GM18511 (cell line): ENCODE measurements around the gene PCDHGA9.
A peak's percentile ranks its signal among the peaks of the same experiment; 100 is the strongest.
"Not testable (repeated sequence)": the region's sequence is repeated elsewhere in the genome, so short reads cannot be mapped to it uniquely, and the experiment has no call there.

Experiments
- ATAC-seq: cut with Tn5 transposase; IDR thresholded peaks from one replicate; pipeline ENCODE4 v1.9.1; 2021; ENCODE audit warnings: mild to moderate bottlenecking, moderate library complexity; ENCODE audit not compliant: unreplicated experiment

The PCDHGA9 gene

DNA sequence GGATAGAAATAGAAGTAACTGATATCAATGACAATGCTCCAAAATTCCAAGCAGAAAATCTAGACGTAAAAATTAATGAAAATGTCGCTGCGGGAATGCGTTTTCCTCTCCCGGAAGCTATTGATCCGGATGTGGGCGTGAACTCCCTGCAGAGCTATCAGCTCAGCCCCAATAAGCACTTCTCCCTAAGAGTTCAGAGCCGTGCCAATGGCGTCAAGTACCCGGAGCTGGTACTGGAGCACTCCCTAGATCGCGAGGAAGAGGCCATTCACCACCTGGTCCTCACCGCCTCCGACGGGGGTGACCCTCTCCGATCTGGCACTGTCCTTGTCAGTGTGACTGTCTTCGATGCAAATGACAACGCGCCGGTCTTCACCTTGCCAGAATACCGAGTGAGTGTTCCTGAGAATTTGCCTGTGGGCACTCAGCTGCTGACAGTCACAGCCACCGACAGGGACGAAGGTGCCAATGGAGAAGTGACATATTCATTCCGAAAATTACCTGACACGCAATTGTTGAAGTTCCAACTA, 11.0 kb downstream of the PCDHGA9 start:
- peak; percentile 39 for ATAC-seq

DNA sequence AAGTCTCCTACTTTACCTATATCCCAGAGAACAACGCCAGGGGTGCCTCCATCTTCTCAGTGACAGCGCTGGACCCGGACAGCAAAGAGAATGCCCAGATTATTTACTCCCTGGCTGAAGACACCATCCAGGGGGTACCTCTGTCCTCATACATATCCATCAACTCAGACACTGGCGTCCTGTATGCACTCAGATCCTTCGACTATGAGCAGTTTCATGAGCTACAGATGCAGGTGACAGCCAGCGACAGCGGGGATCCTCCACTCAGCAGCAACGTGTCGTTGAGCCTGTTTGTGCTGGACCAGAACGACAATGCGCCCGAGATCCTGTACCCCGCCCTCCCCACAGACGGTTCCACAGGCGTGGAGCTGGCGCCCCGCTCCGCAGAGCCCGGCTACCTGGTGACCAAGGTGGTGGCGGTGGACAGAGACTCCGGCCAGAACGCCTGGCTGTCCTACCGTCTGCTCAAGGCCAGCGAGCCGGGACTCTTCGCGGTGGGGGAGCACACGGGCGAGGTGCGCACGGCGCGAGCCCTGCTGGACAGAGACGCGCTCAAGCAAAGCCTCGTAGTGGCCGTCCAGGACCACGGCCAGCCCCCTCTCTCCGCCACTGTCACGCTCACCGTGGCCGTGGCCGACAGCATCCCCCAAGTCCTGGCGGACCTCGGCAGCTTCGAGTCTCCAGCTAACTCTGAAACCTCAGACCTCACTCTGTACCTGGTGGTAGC, 12.1 kb downstream of the PCDHGA9 start:
- not testable (repeated sequence) for ATAC-seq

DNA sequence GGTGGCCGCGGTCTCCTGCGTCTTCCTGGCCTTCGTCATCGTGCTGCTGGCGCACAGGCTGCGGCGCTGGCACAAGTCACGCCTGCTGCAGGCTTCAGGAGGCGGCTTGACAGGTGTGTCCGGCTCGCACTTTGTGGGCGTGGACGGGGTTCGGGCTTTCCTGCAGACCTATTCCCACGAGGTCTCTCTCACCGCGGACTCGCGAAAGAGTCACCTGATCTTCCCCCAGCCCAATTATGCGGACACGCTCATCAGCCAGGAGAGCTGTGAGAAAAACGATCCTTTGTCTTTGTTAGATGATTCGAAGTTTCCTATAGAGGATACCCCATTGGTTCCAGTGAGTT, 12.7 kb downstream of the PCDHGA9 start:
- not testable (repeated sequence) for ATAC-seq

DNA sequence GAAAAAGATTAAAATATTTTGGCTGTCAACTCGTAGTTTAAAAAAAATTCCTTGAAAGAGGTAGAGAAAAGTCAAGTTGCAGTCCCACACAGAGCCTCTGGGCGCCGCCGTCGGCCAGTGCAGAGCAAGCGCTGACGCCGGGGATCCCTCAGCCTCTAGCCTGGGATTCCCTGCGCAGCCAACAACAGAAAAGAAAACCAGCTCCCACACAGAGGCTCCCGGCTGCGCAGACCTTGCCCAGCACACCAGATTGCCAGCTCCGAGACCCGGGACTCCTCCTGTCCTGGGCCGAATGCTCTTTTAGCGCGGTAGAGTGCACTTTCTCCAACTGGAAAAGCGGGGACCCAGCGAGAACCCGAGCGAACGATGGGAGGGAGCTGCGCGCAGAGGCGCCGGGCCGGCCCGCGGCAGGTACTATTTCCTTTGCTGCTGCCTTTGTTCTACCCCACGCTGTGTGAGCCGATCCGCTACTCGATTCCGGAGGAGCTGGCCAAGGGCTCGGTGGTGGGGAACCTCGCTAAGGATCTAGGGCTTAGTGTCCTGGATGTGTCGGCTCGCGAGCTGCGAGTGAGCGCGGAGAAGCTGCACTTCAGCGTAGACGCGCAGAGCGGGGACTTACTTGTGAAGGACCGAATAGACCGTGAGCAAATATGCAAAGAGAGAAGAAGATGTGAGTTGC, 15.1 kb downstream of the PCDHGA9 start, which contains the start of gene PCDHGB7:
Gene PCDHGB7 (plus strand): TSS at position 184 of the 679 bp plus-strand sequence. CDS start 183 bp downstream, at position 367.
- ATAC-seq, result peak; percentile 57

DNA sequence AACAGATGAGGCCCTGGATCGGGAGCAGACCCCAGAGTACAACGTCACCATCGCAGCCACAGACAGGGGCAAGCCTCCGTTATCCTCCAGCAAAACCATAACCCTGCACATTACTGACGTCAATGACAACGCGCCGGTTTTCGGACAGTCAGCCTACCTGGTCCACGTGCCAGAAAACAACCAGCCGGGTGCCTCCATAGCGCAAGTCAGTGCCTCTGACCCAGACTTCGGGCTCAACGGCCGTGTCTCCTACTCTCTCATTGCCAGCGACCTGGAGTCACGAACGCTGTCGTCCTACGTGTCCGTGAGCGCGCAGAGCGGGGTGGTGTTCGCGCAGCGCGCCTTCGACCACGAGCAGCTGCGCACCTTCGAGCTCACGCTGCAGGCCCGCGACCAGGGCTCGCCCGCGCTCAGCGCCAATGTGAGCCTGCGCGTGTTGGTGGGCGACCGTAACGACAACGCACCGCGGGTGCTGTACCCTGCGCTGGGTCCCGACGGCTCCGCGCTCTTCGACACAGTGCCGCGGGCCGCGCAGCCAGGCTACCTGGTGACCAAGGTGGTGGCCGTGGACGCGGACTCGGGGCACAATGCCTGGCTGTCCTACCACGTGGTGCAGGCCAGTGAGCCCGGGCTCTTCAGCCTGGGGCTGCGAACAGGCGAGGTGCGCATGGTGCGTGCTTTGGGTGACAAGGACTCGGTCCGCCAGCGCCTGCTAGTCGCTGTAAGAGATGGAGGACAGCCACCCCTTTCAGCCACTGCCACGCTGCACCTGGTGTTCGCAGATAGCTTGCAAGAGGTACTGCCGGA, 16.7 kb downstream of the PCDHGA9 start:
- no peak for ATAC-seq

DNA sequence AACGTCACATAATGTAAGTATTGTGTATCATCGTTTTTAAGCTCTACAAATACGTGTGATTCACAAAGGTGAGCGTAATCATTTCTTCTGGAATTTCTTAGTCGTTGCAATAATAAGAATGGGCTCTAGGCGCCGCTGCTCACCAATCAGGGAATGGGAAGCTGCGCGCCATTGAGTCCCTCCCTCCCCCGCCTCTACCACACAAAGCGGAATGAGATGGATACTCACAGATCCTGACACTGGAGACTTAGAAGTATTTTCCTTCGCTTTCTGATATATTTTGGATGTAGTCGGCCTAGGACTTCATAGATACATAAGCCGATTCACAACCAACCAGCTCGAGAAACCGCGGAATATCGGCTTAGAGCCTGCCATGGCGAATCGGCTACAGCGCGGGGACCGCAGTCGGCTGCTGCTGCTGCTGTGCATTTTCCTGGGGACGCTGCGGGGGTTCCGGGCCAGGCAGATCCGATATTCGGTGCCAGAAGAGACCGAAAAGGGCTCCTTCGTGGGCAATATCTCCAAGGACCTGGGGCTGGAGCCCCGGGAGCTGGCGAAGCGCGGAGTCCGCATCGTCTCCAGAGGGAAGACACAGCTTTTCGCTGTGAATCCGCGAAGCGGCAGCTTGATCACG, 18.4 kb downstream of the PCDHGA9 start, which contains the start of gene PCDHGA11:
Gene PCDHGA11 (plus strand): TSS at position 197 of the 634 bp plus-strand sequence. CDS start 177 bp downstream, at position 374.
- peak; percentile 60 for ATAC-seq

DNA sequence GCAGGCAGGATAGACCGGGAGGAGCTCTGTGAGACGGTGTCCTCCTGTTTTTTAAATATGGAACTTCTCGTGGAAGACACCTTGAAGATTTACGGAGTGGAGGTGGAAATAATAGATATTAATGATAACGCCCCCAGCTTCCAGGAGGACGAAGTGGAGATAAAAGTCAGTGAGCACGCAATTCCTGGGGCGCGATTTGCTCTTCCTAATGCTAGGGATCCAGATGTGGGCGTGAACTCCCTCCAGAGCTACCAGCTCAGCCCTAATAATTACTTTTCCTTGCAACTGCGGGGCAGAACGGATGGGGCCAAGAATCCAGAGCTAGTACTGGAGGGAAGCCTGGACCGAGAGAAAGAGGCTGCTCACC, 18.9 kb downstream of the PCDHGA9 start:
- ATAC-seq, result no peak

DNA sequence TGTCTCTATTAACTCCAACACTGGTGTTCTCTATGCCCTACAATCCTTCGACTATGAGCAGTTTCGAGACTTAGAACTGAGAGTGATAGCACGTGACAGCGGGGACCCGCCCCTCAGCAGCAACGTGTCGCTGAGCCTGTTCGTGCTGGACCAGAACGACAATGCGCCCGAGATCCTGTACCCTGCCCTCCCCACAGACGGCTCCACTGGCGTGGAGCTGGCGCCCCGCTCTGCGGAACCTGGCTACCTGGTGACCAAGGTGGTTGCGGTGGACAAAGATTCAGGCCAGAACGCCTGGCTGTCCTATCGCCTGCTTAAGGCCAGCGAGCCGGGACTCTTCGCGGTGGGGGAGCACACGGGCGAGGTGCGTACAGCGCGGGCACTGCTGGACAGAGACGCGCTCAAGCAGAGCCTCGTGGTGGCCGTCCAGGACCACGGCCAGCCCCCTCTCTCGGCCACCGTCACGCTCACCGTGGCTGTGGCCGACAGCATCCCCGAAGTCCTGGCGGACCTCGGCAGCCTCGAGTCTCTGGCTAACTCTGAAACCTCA, 20.2 kb downstream of the PCDHGA9 start:
- no peak for ATAC-seq

DNA sequence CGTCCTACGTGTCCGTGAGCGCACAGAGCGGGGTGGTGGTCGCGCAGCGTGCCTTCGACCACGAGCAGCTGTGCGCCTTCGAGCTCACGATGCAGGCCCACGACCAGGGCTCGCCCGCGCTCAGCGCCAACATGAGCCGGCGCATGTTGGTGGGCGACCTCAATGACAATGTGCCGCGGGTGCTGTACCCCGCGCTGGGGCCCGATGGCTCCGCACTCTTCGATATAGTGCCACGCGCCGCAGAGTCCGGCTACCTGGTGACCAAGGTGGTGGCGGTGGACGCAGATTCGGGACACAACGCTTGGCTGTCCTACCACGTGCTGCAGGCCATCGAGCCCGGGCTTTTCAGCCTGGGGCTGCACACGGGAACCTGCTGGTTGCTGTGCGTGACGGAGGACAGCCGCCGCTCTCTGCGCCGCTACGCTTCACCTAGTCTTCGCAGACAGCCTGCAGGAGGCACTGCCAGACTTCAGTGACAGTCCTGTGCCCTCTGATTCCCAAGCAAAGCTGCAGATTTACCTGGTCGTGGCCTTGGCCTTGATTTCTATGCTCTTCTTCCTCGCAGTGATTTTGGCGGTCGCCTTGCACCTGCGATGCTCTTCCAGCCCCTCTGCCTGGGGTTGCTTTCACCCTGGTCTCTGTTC, 25.3 kb downstream of the PCDHGA9 start:
- no peak for ATAC-seq

DNA sequence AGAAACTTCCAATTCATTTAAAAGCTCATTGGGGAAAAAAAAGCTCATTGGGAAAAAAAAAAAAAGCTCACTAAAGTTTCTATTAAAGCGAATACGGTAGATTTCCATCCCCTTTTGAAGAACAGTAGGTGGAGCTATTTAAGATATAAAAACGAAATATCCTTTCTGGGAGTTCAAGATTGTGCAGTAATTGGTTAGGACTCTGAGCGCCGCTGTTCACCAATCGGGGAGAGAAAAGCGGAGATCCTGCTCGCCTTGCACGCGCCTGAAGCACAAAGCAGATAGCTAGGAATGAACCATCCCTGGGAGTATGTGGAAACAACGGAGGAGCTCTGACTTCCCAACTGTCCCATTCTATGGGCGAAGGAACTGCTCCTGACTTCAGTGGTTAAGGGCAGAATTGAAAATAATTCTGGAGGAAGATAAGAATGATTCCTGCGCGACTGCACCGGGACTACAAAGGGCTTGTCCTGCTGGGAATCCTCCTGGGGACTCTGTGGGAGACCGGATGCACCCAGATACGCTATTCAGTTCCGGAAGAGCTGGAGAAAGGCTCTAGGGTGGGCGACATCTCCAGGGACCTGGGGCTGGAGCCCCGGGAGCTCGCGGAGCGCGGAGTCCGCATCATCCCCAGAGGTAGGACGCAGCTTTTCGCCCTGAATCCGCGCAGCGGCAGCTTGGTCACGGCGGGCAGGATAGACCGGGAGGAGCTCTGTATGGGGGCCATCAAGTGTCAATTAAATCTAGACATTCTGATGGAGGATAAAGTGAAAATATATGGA, 27.9 kb downstream of the PCDHGA9 start, which contains the start of gene PCDHGA12:
Gene PCDHGA12 (plus strand): TSS at position 176 of the 782 bp plus-strand sequence. CDS start 253 bp downstream, at position 429.
- peak; percentile 96 for ATAC-seq

DNA sequence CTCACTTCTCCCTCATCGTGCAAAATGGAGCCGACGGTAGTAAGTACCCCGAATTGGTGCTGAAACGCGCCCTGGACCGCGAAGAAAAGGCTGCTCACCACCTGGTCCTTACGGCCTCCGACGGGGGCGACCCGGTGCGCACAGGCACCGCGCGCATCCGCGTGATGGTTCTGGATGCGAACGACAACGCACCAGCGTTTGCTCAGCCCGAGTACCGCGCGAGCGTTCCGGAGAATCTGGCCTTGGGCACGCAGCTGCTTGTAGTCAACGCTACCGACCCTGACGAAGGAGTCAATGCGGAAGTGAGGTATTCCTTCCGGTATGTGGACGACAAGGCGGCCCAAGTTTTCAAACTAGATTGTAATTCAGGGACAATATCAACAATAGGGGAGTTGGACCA, 28.7 kb downstream of the PCDHGA9 start:
- ATAC-seq, result no peak

DNA sequence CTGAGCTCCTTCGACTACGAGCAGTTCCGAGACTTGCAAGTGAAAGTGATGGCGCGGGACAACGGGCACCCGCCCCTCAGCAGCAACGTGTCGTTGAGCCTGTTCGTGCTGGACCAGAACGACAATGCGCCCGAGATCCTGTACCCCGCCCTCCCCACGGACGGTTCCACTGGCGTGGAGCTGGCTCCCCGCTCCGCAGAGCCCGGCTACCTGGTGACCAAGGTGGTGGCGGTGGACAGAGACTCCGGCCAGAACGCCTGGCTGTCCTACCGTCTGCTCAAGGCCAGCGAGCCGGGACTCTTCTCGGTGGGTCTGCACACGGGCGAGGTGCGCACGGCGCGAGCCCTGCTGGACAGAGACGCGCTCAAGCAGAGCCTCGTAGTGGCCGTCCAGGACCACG, 29.7 kb downstream of the PCDHGA9 start:
- not testable (repeated sequence) for ATAC-seq

DNA sequence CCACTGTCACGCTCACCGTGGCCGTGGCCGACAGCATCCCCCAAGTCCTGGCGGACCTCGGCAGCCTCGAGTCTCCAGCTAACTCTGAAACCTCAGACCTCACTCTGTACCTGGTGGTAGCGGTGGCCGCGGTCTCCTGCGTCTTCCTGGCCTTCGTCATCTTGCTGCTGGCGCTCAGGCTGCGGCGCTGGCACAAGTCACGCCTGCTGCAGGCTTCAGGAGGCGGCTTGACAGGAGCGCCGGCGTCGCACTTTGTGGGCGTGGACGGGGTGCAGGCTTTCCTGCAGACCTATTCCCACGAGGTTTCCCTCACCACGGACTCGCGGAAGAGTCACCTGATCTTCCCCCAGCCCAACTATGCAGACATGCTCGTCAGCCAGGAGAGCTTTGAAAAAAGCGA, 30.1 kb downstream of the PCDHGA9 start:
- not testable (repeated sequence) for ATAC-seq

DNA sequence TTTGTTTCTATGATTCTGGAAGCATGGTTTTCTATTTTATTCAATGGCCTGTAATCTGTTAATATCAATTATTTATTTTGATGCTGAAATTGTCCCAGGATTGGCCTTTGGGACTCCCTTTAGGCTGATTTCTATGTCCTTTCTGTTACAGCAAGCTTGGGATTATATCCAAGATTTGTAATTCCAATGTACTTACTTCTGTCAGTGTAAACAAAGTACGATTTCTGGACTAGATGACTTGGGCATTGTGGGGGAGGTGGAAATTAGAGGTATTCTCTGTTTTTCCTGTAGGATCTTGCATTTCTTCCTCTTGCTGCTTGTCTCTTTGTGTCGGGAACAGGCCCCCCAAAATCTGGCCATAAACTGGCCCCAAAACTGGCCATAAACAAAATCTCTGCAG, 31.4 kb downstream of the PCDHGA9 start:
- no peak for ATAC-seq

DNA sequence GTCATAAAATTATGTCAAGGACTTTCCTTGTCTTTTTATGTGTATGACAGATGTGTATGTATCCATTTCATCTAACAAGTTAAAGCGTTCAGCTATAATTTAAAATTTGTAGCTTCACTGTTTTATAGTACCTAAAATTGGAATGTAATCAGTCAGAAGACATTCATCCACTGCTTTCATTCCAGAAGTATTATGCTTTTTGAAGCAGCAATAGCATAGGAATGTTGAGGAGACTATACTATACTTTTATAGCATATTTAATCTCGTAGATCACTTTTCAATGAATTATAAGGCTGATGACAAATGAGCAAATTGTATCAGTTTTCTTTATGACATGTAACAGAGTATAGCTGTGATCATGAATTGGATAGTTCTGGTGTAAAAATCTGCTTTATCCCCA, 34.6 kb downstream of the PCDHGA9 start:
- no peak for ATAC-seq

DNA sequence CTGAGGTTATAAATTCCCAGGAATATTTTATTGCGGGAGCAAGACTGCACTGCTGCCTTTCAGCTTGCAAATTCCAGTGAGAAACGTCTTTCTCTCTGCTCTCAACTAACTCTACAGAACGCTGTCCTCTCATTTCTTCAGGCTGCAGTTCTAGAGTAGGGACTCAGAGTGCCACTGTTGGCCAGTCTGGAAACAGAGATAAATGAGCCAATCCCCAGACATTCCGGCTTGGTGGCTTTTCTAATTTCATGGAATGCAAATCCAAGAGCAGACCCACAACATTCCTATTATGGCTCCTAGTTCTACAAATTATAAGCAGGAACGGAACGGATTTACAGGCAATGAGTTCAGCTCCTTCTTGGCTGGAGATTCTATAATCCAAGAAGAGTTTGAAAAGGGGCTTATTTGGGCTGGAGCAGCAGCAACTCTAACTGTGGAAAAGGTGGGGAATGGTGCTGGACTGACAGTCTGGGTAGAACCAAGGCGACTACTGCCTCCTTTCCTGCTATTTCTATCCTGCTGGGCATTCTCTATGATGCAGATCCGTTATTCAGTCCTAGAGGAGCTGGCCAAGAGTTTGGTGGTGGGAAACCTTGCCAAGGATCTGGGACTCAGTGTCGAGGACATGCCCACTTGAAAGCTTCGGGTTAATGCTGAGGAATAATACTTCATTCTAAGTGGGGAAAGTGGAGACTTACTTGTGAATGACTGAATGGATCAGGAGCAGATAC, 37.0 kb downstream of the PCDHGA9 start:
- ATAC-seq, result no peak

DNA sequence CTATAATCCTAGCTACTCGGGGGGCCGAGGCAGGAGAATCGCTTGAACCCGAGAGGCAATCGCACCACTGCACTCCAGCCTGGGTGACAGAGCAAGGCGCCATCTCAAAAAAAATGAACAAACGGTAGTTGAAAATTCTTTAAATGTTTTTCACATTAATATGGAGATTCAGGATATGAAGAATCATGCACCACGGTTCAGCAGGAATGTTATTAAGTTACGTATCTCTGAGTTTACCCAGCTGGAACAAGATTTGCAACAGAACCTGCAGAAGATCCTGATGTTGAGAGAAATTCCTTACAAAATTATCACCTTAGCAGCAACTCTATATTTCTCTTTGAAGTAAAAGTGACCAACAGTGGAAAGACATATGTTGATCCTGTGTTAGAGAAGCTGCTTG, 37.8 kb downstream of the PCDHGA9 start:
- ATAC-seq, result no peak

DNA sequence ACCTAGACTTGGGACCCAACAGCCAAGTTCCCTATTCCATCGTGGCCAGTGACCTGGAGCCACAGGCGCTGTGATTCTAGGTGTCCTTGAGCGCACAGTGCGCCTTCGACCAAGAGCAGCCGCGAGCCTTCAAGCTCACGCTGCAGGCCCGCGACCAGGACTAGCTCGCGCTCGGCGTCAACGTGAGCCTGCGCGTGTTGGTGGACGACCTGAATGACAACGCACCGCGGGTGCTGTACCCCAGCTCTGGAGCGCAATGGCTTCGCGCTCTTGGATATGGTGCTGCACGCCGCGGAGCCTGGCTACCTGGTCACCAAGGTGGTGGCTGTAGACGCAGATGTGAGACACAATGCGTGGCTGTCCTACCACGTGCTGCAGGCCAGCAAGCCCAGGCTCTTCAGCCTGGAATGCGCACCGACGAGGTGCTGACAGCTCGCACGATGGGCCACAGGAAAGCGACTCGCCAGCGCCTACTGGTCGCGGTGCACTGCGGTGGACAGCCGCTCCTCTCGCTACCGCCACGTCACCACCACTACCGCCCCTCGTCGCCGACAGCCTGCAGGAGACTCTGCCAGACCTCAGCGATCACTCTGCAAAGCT, 39.1 kb downstream of the PCDHGA9 start:
- no peak for ATAC-seq
